CD4-positive, alpha-beta T cell treated with Interleukin-12 subunit alpha and Interleukin-12 subunit beta, for 1 hour (primary cell): ENCODE data around the gene HP.

Source experiments
- DNase-seq: peaks from one replicate; pipeline ENCODE4 v3.0.0-alpha.2; 2020

The HP gene

GRCh38 chr16:72092832-72093447 is 38.6 kb downstream of the HP start:
- DNase-seq = no peak

- DNase-seq = peak; percentile 96
Observed at GRCh38 chr16:72093448-72094265, 39.4 kb downstream of the HP start, which contains the start of the genes DHX38 and TXNL4B. Gene DHX38 (plus strand): TSS chr16:72093847. CDS start chr16:72096158, 2,311 bp downstream. Gene TXNL4B (minus strand): TSS chr16:72093620. CDS start chr16:72090749, 2,871 bp downstream.

- DNase-seq = no peak
Observed at GRCh38 chr16:72094266-72094610, 39.9 kb downstream of the HP start.

GRCh38 chr16:72098936-72099335 is 44.6 kb downstream of the HP start:
- DNase-seq = no peak

- peak; percentile 54 for DNase-seq
Observed at GRCh38 chr16:72099377-72099818, 45.1 kb downstream of the HP start.

GRCh38 chr16:72101195-72101594 is 46.9 kb downstream of the HP start:
- no peak for DNase-seq

GRCh38 chr16:72104905-72105304 is 50.6 kb downstream of the HP start:
- DNase-seq = no peak

- no peak for DNase-seq
Observed at GRCh38 chr16:72105978-72106377, 51.7 kb downstream of the HP start.

GRCh38 chr16:72107371-72107770 is 53.1 kb downstream of the HP start:
- DNase-seq = no peak

- DNase-seq = no peak
Observed at GRCh38 chr16:72108353-72109102, 54.2 kb downstream of the HP start.

- DNase-seq = no peak
Observed at GRCh38 chr16:72109300-72109699, 55.0 kb downstream of the HP start.

GRCh38 chr16:72109966-72110530 is 55.7 kb downstream of the HP start:
- DNase-seq = no peak
